ENCODE measurements around the gene HLX. TPM values are rescaled to one million over a fixed set of nuclear protein-coding genes. Genes with fewer than 3 reads are reported as not detected.

The HLX gene
- total and polyA plus RNA-seq, 9 of the 15 experiments (the other 6 are each of a cell fraction or from before 2014, with no cell fraction given), result 0.10 to 3.0 (median 1.6) TPM

GRCh38 chr1:220879076-220879508 lies at the start of gene HLX (continued):
- TF ChIP-seq CHD7 (IDR thresholded peaks at IDR 0.05; ENCODE audit: low read depth, low read length) (no peak), ETV5 (CRISPR knock-in tag; IDR thresholded peaks at IDR 0.05; ENCODE audit: low read depth) (no peak), CCAR2 (IDR thresholded peaks at IDR 0.05; ENCODE audit: low read depth, low read length) (no peak), E2F1 (CRISPR knock-in tag; IDR thresholded peaks at IDR 0.05) (no peak), ARID4B (CRISPR knock-in tag; IDR thresholded peaks at IDR 0.05) (no peak), ZBTB17 (CRISPR knock-in tag; IDR thresholded peaks at IDR 0.05) (no peak)

All from K562 (cell line).